ENCODE measurements around the gene DDX10. TPM values are rescaled to one million over a fixed set of nuclear protein-coding genes. Genes with fewer than 3 reads are reported as not detected.

Gene DDX10
- total and polyA plus RNA-seq, 2 of the 8 experiments (the other 6 are each of a cell fraction or from before 2014, with no cell fraction given): 49.2 to 52.2 TPM

- TF ChIP-seq SIN3A (conservative IDR thresholded peaks at IDR 0.05 in 1 of 2, IDR thresholded peaks at IDR 0.05 in 1 of 2; ENCODE audit: low read depth in 1 of 2, low read length in 2 of 2): no peak
- TF ChIP-seq POU5F1 (IDR thresholded peaks at IDR 0.05; ENCODE audit: low read depth, low read length): no peak
- TF ChIP-seq ZNF274 (IDR thresholded peaks at IDR 0.05; ENCODE audit: borderline replicate concordance, extremely low read depth, low read length): no peak
- no peak for TF ChIP-seq KDM5A (IDR thresholded peaks at IDR 0.05; ENCODE audit: low read length)
- no peak for TF ChIP-seq ATF2 (IDR thresholded peaks at IDR 0.05; ENCODE audit: low read length)
- no peak for TF ChIP-seq SRF (IDR thresholded peaks at IDR 0.05; ENCODE audit: low read depth, low read length)
Measured at GRCh38 chr11:108943853-108944252, 279.0 kb downstream of the DDX10 start (continued).

Measured in H1 (cell line).